Stimulated activated CD4-positive, alpha-beta T cell treated with anti-CD3 and anti-CD28 coated beads, Interleukin-1b, Interleukin-23, amount 100 ng/mL, for 24 hours (primary cell): ENCODE data around the gene MARF1.
"Not testable (repeated sequence)": the region's sequence is repeated elsewhere in the genome, so short reads cannot be mapped to it uniquely, and the experiment has no call there.

ENCODE experiments used
- DNase-seq, 4 experiments: peaks; one replicate each; pipeline ENCODE4 v3.0.0-alpha.2; 2020; ENCODE audit warnings: low read depth in 4 of 4, low spot score in 1 of 4

MARF1 gene

GRCh38 chr16:15652293-15653001, 9.5 kb upstream of the MARF1 start:
- no peak for DNase-seq

- DNase-seq, result peak in 2 of 4 experiments; percentile 26 to 30
These were observed 7.8 kb upstream of the MARF1 start for GRCh38 chr16:15650698-15651171.

DNA sequence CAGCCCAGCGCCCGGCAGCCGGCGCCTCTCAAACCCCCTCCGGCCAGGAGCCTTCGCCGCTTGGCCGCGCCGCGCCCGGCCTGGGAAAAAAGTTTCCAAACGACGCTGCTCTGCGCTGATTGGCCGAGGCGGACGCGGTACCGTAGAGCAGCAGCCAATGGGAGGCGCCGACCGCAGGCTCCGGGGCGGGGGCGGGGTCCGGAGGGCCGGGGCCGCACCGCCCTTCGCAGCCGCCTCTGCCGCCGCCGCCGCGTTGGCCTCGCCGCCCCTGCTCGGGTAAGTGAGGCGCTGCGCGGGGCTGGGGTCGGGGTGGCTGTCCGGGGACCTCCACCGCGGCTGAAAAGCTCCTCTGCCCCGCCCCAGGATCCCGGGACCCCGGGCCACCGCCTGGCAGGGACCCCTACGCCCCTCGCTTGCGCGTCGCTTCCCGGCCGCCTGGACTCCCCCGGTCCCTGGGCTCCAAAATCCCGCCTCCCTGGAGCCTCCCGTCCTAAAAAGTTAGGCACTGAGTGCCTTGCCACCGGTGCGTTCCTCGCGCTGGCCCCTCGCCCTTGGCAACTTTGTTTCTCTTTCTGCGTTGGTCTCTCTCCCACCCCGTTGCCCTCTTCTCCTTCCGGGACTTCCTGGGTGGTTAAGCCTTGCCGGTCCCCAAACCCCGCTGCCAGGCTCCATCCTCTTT, 7.2 kb upstream of the MARF1 start, which contains the start of gene NDE1:
NDE1 (plus strand) TSS at position 227 of the 679 bp plus-strand sequence. CDS start 14,534 bp downstream, outside the sequence.
- DNase-seq, result peak; percentile 63 to 83 (median 78)

GRCh38 chr16:15649727-15650018, 6.7 kb upstream of the MARF1 start:
- DNase-seq, result no peak

DNA sequence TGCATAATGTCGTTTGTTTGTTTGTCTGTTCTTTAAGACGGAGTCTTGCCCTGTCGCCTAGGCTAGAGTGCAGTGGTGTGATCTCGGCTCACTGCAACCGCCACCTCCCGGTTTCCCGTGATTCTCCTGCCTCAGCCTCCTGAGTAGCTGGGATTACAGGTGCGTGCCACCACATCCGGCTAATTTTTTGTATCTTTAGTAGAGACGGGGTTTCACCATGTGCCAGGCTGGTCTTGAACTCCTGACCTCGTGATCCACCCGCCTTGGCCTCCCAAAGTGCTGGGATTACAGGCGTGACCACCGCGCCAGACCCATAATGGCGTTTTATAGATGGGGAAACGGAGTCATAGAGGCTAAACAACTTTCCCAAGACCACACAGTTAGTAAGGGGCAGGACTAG, 6.4 kb upstream of the MARF1 start:
- DNase-seq, result not testable (repeated sequence)

DNA sequence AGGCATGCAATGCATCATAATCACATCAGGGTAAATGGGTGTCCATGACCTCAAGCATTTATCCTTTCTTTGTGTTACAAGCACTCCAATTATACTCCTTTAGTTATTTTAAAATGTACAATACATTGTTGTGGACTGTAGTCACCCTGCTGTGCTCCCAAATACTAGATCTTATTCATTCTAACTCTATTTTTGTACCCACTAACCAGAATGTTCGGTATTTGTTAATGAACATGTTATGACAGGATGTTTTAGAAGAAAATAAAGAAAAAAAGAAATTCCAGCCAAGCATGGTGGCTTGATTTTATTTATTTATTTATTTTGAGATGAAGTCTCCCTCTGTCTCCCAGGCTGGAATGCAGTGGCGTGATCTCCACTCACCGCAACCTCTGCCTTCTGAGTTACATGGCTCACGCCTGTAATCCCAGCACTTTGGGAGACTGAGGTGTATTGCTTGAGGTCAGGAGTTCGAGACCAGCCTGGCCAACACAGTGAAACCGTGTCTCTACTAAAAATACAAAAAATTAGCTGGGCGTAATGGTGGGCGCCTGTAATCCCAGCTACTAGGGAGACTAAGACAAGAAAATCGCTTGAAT, 5.3 kb upstream of the MARF1 start:
- no peak for DNase-seq

DNA sequence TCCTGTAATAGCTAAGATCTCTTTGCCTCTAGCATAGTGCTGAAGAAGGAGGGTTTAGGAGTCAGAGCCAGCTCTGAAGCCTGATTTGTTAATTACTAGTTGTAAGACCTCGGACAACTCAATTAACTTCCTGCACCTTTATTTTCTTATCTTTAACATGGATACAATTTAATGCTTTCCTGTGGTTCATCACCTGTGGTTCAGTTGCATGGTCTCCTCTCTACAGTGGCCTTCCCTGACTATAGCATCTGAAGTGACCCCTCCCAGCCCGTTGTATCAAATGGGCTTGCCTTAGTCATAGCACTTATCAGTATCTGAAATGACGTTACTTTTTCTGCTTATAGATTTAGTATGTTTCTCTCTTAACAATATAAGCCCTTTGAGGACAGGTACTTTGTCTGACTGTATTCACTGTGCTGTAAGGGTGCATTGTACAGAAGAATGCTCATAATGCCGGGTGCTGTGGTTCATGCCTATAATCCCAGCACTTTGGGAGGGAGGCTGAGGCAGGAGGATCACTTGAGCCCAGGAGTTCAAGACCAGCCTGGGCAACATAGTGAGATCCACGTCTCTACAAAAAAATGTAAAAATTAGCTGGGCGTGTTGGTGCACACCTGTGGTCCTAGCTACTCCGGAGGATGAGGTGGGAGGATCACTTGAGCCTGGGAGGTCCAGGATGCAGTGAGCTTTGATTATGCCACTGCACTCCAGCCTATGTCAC, 4.5 kb upstream of the MARF1 start:
- DNase-seq, result no peak

GRCh38 chr16:15646557-15647293, 3.8 kb upstream of the MARF1 start:
- DNase-seq, result not testable (repeated sequence)

- peak in 1 of 4 experiments; percentile 16 for DNase-seq
These were observed 2.1 kb upstream of the MARF1 start for GRCh38 chr16:15644962-15645465.

- no peak for DNase-seq
These were observed 1.5 kb upstream of the MARF1 start for GRCh38 chr16:15644267-15644961.

DNA sequence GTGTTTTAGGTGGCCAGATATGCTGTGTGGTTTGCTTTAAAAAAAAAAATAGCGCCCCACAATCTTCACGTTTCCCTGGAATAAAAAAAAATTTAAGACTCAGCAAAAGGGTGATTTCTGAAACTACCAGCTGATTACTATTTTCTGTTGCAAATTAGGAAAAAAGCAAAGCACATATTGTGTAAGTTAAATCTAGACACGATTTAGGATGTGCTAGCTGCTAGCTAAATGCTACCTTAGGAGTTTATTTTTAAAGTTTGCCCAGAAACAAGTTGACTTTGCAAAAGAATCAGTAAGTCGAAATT, 944 bp upstream of the MARF1 start:
- DNase-seq, result no peak

- peak in 3 of 4 experiments; percentile 43 to 66 (median 46) for DNase-seq
These were observed 352 bp downstream of the MARF1 start for GRCh38 chr16:15642557-15643047.

GRCh38 chr16:15641753-15642556, 999 bp downstream of the MARF1 start:
- no peak for DNase-seq

DNA sequence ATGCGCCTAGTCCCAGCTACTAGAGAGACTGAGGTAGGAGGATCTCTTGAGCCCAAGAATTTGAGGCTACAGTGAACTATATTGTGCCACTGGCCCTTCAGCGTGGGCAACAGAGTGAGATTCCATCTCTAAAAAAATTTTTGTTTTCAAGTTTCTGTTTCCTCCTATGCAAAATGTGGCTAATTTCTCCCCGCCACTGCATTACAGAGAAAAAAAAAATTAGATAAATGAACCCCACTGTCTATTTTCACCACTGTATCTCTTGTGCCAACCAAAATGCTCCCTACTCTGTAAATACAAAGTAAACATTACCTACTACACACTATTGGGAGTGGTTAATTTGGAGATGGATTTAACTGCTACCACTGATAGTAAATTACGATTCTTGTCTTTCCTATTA, 2.0 kb downstream of the MARF1 start:
- no peak for DNase-seq

DNA sequence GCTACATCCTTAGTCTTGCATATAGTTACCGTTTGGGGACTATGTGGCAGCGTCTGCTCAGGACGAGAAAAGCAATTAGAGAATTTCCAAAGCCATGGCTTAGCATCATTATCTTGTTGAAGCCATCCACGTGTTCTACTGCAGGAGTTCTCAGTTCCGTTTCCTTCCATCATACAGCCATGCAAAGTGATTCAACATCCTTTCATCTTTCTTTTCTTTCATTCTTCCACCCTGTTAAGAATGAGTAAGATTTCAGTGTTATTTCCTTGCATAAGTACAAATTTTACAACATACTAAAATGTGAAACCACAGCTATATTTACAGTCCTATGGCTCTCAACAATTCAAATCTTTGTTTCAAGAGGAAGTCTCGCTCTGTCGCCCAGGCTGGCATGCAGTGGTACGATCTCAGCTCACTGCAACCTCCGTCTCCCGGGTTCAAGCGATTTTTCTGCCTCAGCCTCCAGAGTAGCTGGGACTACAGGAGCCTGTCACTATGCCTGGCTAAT, 3.8 kb downstream of the MARF1 start:
- peak in 1 of 4 experiments; percentile 13 for DNase-seq

DNA sequence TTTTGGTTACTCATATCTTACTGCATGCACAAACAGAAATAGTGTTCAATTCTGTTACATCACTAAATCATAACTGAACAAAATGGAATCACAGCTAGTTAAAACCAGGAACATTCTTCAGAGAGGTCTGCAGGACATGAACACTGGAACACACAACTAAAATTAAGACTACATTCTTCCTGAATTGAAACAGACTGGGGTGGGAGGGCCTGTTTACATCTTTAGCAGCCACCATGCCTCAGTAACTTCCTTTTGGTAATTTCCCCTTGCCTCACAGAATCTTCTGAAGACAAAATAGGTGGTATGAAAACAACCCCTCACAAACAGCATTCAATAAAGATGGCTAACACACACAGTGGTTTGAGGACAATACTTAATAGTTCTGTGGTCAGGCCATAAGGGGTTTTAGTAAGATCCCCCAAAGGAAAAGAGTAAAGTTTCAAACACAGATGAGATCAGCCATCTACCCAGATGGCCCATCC, 6.5 kb downstream of the MARF1 start:
- no peak for DNase-seq

GRCh38 chr16:15635926-15636325, 7.0 kb downstream of the MARF1 start:
- no peak for DNase-seq

DNA sequence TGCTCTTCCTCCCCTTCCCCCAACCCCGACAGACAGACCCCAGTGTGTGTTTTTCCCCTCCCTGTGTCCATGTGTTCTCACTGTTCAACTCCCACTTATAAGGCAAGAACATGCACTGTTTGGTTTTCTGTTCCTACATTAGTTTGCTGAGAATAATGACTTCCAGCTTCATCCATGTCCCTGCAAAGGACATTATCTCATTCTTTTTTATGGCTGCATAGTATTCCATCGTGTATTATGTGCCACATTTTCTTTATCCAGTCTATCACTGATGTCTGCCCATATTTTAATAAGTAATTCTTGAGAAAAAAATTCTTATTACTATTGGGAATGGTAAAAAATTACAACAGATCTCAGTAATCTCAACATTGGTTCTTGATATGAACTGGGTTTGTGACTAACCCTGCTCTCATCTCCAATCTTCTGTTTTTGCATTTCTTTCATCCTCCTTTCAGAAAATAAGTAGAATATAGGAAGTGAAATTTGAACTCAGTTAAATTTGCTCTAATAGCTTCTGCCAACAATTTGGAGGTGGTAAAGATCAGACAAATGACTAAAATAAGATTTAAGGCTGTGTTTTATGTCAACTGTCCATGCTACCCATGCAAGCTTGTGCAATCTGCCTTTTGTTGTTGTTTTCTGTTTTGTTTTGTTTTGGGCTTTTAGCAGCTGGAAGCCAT, 11.1 kb downstream of the MARF1 start:
- DNase-seq, result no peak
